ENCODE measurements around the gene OSBPL5.
"Not testable (repeated sequence)": the region's sequence is repeated elsewhere in the genome, so short reads cannot be mapped to it uniquely, and the experiment has no call there.

The OSBPL5 gene

DNA sequence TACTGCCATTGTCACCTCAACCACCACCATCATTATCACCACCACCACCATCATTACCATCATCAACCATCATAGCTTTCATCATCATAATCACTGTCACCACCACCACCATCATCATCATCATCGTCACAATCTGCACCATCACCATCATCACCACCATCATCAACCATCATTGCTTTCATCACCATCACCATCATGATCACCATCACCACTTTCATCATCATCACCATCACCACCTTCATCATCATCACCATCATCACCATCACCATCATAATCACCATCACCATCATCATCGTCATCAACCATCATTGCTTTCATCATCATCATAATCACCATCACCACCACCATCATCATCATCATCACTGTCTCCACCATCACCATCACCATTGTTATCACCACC lies 8.7 kb upstream of the OSBPL5 start:
- Histone ChIP-seq H3K4me3 (ENCODE audit: low read depth in 1 of 2, low read length in 1 of 2) (no peak overlapping the region), H3K36me3 (no peaks in the 10 kb centered on the region), H3K9me3 (peaks cover 8% of the 10 kb centered on the region), H3K27me3 (peaks cover 37% of the 10 kb centered on the region), H3K4me1 (ENCODE audit: control insufficient read depth in 1 of 2, insufficient read depth in 1 of 2, low read depth in 1 of 2, low read length in 1 of 2) (peaks cover 8% of the 10 kb centered on the region in 2 experiments), H3K27ac (no peak overlapping the region)
- TF ChIP-seq, protein P1, sequence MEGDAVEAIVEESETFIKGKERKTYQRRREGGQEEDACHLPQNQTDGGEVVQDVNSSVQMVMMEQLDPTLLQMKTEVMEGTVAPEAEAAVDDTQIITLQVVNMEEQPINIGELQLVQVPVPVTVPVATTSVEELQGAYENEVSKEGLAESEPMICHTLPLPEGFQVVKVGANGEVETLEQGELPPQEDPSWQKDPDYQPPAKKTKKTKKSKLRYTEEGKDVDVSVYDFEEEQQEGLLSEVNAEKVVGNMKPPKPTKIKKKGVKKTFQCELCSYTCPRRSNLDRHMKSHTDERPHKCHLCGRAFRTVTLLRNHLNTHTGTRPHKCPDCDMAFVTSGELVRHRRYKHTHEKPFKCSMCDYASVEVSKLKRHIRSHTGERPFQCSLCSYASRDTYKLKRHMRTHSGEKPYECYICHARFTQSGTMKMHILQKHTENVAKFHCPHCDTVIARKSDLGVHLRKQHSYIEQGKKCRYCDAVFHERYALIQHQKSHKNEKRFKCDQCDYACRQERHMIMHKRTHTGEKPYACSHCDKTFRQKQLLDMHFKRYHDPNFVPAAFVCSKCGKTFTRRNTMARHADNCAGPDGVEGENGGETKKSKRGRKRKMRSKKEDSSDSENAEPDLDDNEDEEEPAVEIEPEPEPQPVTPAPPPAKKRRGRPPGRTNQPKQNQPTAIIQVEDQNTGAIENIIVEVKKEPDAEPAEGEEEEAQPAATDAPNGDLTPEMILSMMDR (IDR thresholded peaks at IDR 0.05) = no peak

DNA sequence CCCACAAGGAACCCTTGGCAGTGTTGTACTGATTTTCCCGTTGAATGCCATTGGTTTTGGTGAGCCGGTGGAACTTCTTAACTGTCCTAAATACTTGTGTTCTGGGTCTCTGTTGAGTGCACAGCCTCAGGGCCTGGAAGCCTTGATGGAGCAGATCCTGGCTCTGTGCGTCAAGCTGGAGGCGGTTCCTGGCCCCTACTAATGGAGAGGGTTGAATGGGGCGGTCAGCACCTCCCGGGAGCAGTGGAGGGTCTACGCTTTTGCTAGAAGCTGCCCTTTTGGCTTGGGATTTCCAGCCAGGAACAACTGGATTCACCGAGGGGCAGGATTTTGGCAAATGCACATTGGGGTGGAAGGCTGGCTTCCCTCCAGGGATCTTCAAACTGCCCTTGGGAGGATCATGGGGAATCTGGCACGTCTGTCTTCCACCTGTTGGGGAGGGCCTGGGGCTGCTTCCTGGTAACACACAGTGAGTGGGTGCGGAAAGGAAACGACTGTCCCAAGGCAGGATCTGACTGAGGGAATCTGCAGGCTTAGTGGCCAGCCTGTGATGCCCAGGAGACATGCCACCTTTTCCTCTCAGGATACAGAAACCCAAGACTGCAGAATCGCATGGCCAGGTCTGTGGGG lies 6.9 kb upstream of the OSBPL5 start:
- Histone ChIP-seq H3K27ac (no peak overlapping the region), H3K4me3 (ENCODE audit: low read depth in 1 of 2, low read length in 1 of 2) (no peak overlapping the region), H3K36me3 (no peaks in the 10 kb centered on the region), H3K27me3 (peaks cover 48% of the 10 kb centered on the region), H3K4me1 (ENCODE audit: control insufficient read depth in 1 of 2, insufficient read depth in 1 of 2, low read depth in 1 of 2, low read length in 1 of 2) (peaks cover 8% of the 10 kb centered on the region in 2 experiments), H3K9me3 (peaks cover 8% of the 10 kb centered on the region)
- TF ChIP-seq, protein P1 (IDR thresholded peaks at IDR 0.05) = no peak

DNA sequence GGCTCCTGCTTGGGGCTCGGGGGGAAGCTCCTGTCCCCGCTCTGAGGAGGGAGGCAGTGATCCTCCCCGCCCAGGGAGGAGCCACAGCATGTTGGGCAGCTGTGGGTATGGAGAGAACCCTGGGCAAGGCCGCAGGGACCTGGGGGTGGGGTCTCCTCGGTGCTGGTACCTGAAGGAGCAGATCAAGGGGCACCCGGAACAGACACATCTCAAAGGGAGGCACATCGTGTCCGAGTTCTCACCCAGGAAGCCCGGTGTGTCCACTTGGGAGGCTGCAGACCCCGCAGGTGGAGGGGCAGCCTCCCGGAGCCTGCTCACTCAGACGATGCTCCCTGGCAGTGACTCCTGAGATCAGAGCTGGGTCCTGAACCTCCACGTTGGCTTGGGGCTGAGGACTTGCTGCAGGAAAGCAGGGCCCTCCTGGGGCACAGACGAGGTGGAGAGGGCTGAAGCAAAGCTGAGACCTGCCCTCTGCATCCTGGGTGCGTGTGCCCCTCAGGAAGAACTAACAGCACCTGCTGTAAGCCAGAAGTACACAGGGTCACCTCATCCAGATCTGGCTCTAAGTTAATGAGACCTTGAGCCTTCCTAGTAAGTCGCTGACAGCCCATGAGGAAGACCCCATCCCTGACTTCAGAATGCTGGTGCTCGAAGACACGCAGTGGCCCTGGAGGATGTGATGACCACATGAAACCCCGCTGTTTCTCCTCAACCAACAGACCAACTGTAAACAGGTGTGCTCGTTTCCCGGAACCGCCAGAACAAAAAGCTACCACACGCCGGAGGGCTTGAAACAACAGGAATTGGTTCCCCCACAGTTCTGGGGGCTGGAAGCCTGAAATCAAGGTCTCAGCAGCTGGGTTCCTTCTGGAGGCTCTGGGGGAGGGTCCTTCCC lies 5.9 kb upstream of the OSBPL5 start:
- Histone ChIP-seq H3K27ac (no peak overlapping the region), H3K27me3 (peaks cover 50% of the 10 kb centered on the region)

DNA sequence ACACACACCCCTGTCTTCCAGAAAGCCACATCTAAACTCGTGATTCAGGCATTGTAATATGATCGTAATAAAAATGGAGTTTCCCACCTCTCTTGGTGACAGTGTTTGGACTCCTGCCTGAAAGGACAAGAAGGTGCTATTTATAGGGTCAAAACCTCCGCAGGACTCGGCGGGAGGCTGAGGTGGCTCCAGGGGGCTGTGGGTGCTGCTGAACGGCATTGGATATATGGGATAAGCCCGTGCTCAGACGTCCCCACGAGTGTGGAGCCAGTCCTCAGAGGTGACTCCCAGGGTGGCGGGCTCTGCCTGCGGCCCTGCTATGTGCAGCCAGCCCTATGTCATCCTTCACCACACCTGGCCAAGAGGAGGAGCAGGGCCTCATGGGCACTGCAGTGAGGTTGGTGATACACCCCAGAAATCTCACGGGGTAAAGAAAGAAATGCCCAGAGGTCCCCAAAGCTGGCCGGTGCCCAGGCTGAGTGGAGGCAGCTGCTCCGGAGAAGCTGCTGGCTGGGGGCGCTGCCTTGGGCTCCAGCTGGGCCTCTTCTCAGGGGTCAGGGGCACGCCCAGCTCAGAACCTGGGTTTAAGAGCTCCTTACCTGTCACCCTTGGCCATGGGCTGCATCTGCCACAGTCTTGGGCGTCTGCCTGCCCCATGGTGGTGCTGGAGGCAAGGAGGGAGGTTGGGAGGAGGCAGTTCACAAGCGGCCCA lies 5.1 kb upstream of the OSBPL5 start:
- peaks cover 14 to 17% of the 10 kb centered on the region in 2 experiments for H3K4me1 ChIP-seq (ENCODE audit: control insufficient read depth in 1 of 2, insufficient read depth in 1 of 2, low read depth in 1 of 2, low read length in 1 of 2)
- H3K36me3 ChIP-seq = no peaks in the 10 kb centered on the region
- H3K27ac ChIP-seq = no peak overlapping the region
- no peak overlapping the region for H3K4me3 ChIP-seq (ENCODE audit: low read depth in 1 of 2, low read length in 1 of 2)
- TF ChIP-seq, protein P1 (IDR thresholded peaks at IDR 0.05) = no peak
- H3K9me3 ChIP-seq = no peaks in the 10 kb centered on the region
- peaks cover 52% of the 10 kb centered on the region for H3K27me3 ChIP-seq

More for the DNA sequence above, 5.9 kb upstream of the OSBPL5 start:
- no peak overlapping the region for H3K4me3 ChIP-seq (ENCODE audit: low read depth in 1 of 2, low read length in 1 of 2)
- peaks cover under 1% of the 10 kb centered on the region for H3K9me3 ChIP-seq
- TF ChIP-seq, protein P1 (IDR thresholded peaks at IDR 0.05) = no peak
- H3K36me3 ChIP-seq = no peaks in the 10 kb centered on the region
- peaks cover 8 to 9% of the 10 kb centered on the region in 2 experiments for H3K4me1 ChIP-seq (ENCODE audit: control insufficient read depth in 1 of 2, insufficient read depth in 1 of 2, low read depth in 1 of 2, low read length in 1 of 2)

DNA sequence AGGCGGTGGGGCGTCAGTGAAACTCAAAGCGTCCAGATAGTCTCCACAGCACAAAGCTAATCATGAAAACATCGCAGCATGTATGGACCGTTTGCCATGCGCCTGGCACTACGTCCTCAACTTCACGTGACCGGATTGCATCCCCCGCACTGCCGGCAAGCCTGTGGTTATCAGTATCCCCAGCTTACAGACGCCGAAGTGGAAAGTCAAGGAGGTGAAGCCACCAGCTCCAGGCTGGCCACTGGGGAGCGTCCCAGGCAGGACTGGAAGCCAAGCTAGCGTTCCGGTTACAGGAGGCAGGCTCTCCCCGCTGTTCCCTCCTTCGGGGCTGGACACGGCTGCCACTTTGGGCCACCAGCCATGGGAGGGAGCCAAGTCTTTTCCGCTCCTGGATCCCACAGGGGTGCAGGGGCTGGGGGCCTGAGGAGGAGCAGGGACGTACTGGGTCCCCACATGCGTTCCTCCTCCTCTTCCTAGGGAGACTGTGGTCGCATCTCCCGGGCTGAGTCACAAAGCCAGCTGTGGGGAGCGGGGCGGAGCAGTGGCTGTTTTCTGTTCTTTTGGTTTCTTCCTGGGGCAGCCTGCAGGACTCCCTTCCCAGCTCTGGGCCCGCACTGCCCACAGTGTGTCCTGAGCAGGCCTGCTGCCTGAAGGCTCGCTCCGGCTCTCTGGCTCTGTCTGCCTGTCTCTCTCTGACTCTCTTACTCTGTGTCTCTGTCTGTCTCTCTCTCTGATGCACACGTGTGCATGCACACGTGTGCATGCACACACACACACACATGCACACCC lies 4.3 kb upstream of the OSBPL5 start:
- Histone ChIP-seq H3K27me3 (peaks cover 52% of the 10 kb centered on the region), H3K9me3 (no peaks in the 10 kb centered on the region), H3K27ac (no peak overlapping the region), H3K36me3 (no peaks in the 10 kb centered on the region), H3K4me1 (ENCODE audit: control insufficient read depth in 1 of 2, insufficient read depth in 1 of 2, low read depth in 1 of 2, low read length in 1 of 2) (peaks cover 17 to 23% of the 10 kb centered on the region in 2 experiments), H3K4me3 (ENCODE audit: low read depth in 1 of 2, low read length in 1 of 2) (peak overlapping the region in 1 of 2 experiments; percentile 18)
- TF ChIP-seq, protein P1 (IDR thresholded peaks at IDR 0.05) = no peak

DNA sequence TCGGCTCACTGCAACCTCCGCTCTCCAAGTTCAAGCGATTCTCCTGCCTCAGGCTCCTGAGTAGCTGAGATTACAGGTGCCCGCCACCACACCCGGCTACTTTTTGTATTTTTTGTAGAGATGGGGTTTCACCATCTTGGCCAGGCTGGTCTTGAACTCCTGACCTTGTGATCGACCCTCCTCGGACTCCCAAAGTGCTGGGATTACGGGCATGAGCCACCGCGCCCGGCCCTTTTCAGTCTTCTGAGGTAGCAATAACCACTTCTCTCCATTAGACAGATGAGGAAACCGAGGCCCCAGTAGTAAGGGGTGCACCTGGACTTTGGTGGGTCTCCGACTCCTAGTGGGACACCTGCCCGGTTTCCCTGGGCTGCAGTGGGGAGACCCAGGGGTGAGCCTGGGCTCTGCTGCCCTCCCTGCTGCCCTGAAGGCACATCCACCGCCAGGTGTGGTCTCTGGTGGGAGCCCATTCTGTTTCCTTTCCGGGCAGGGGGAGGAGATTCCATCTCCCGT lies 3.7 kb upstream of the OSBPL5 start:
- H3K9me3 ChIP-seq; H3K27ac ChIP-seq; H3K4me3 ChIP-seq (ENCODE audit: low read depth in 1 of 2, low read length in 1 of 2); H3K36me3 ChIP-seq: not testable (repeated sequence)
- Histone ChIP-seq H3K4me1 (ENCODE audit: control insufficient read depth in 1 of 2, insufficient read depth in 1 of 2, low read depth in 1 of 2, low read length in 1 of 2) (peaks cover 23 to 29% of the 10 kb centered on the region in 2 experiments), H3K27me3 (peaks cover 52% of the 10 kb centered on the region)

Measured in neutrophil (primary cell).